Activated CD8-positive, alpha-beta T cell treated with anti-CD3 and anti-CD28 coated beads for 36 hours (primary cell): ENCODE measurements around the gene PCCA. TPM values are rescaled to one million over a fixed set of nuclear protein-coding genes. Genes with fewer than 3 reads are reported as not detected.
A peak's percentile ranks its signal among the peaks of the same experiment; 100 is the strongest.
"Not testable (repeated sequence)": the region's sequence is repeated elsewhere in the genome, so short reads cannot be mapped to it uniquely, and the experiment has no call there.

ENCODE experiments used
- ATAC-seq: fragments of 200-7000 bp; cut with Tn5 transposase; one replicate; pipeline ENCODE4 v1.10.0; 2021; ENCODE audit warnings: mild to moderate bottlenecking, moderate library complexity
- CTCF ChIA-PET: fragments of 350-600 bp; sonication (Branson Sonifier 250); formaldehyde crosslinking; loops from one replicate; lab custom pipeline; 2021; ENCODE audit warnings: antibody characterized with exemption; lab: Charles Lee
- POLR2A ChIA-PET: fragments of 350-600 bp; sonication (Branson Sonifier 250); formaldehyde crosslinking; loops from one replicate; lab custom pipeline; 2021; ENCODE audit warnings: antibody characterized with exemption; lab: Charles Lee
- DNase-seq: peaks from one replicate; pipeline ENCODE4 v3.0.0-alpha.2; 2020
- H3K27ac Mint-ChIP-seq: one replicate; pipeline ENCODE4 v1.8.0; 2021; ENCODE audit warnings: mild to moderate bottlenecking, mixed read lengths
- H3K27me3 Mint-ChIP-seq: one replicate; pipeline ENCODE4 v1.8.0; 2021; ENCODE audit warnings: mixed read lengths
- H3K36me3 Mint-ChIP-seq: one replicate; pipeline ENCODE4 v1.8.0; 2021; ENCODE audit warnings: low read depth, mixed read lengths
- H3K4me1 Mint-ChIP-seq: one replicate; pipeline ENCODE4 v1.8.0; 2021; ENCODE audit warnings: low read depth, mixed read lengths
- H3K4me3 Mint-ChIP-seq: one replicate; pipeline ENCODE4 v1.8.0; 2021; ENCODE audit warnings: mild to moderate bottlenecking, moderate library complexity, mixed read lengths
- H3K9me3 Mint-ChIP-seq: one replicate; pipeline ENCODE4 v1.8.0; 2021; ENCODE audit warnings: mixed read lengths
- CTCF ChIP-seq: fragments of 200-600 bp; IDR thresholded peaks from one replicate; pipeline ENCODE4 v1.8.0; 2022; ENCODE audit warnings: antibody characterized with exemption, mild to moderate bottlenecking
- intact Hi-C: fragments of 100-400 bp; cut with micrococcal nuclease; formaldehyde crosslinking; loops from one replicate; pipeline ENCODE4 v1.10.0; 2022
- total RNA-seq, 2 experiments: library from RNA; stranded (reverse); gene quantifications; one replicate each; pipeline ENCODE4 v1.2.3, GENCODE V29; 2021

PCCA gene
- total RNA-seq, 2 experiments from 2014 or later: 8.4 to 9.2 TPM

- CTCF ChIA-PET: interaction anchor here (1.7 to 3.5 kb wide), 2 partner anchors 137 to 432 kb away, joined by 5 to 15 read pairs; no protein-coding TSS in a partner anchor
Observed at GRCh38 chr13:100088273-100088643, 635 bp upstream of the PCCA start.

GRCh38 chr13:100089465-100090032 is 656 bp downstream of the PCCA start:
- Mint-ChIP-seq H3K9me3 (no peaks in the 10 kb centered on the region), H3K4me3 (peak overlapping the region; percentile 86), H3K4me1 (peaks cover 17% of the 10 kb centered on the region), H3K36me3 (peaks cover 2% of the 10 kb centered on the region), H3K27ac (peak overlapping the region; percentile 86), H3K27me3 (no peaks in the 10 kb centered on the region)
- ChIA-PET CTCF (interaction anchor here (0.6 to 3.5 kb wide), 5 partner anchors 9 to 433 kb away, joined by 3 to 15 read pairs (median 5); no protein-coding TSS in a partner anchor), POLR2A (interaction anchor here (0.6 kb wide), 1 partner anchor 135 kb away, joined by 3 read pairs; no protein-coding TSS in a partner anchor)
- TF ChIP-seq CTCF: no peak
- ATAC-seq (peak; percentile 63), DNase-seq (peak; percentile 7)
- intact Hi-C loops: no loop called here

More at GRCh38 chr13:100088273-100088643, 635 bp upstream of the PCCA start:
- Mint-ChIP-seq H3K27me3 (no peaks in the 10 kb centered on the region), H3K4me1 (peaks cover 21% of the 10 kb centered on the region), H3K4me3 (peak overlapping the region; percentile 86), H3K27ac (no peak overlapping the region), H3K36me3 (peaks cover 2% of the 10 kb centered on the region), H3K9me3 (no peaks in the 10 kb centered on the region)
- no peak for TF ChIP-seq CTCF
- no peak for ATAC-seq
- intact Hi-C loops: no loop called here
- DNase-seq: no peak
- POLR2A ChIA-PET: no interaction called here

DNA sequence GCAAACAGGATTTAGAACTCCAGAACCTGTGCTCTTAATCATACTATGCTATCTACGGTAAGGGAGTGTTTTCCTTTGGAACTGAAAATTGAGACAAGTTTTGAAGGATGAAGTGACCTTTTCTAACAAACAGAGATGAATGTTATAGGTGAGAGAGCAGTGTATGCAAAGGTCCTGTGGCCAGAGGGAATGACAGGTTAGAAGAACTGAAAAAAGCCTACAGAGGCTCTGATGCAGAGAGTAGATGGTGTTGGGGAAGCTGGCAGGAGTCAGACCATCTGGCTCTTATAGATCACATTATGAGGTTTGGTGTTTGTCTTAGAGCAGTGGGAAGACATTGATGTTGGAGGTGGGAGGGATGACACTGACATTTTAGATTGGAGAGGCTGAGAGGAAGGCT is 2.0 kb downstream of the PCCA start:
- no peak for TF ChIP-seq CTCF
- DNase-seq: no peak

DNA sequence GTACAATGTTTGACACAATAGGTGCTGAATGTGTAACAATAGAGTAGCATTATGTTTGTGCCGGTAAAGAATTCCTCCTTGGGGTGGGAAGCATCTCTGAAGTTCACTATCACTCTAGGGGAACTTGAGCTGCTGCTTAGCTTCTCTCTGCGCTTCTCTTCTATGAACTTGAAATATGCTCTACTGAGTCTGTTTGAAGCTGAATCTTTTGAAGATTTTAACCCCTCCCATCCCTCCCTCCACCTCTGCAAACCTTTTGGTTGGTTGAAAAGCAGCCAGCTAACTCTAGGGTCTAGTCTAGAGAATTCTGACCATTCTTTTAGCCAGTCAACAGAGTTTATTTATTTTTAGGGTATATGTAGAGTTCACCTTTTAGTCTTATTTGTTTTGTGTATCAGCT is 2.5 kb downstream of the PCCA start:
- H3K4me3 Mint-ChIP-seq: no peak overlapping the region
- TF ChIP-seq CTCF: no peak
- ATAC-seq: no peak
- no peaks in the 10 kb centered on the region for H3K27me3 Mint-ChIP-seq
- DNase-seq: no peak
- H3K9me3 Mint-ChIP-seq: no peaks in the 10 kb centered on the region
- peaks cover 26% of the 10 kb centered on the region for H3K4me1 Mint-ChIP-seq
- H3K36me3 Mint-ChIP-seq: peaks cover under 1% of the 10 kb centered on the region
- POLR2A ChIA-PET: interaction anchor here (0.6 kb wide), 1 partner anchor 450 kb away, joined by 3 read pairs; no protein-coding TSS in a partner anchor
- no peak overlapping the region for H3K27ac Mint-ChIP-seq
- intact Hi-C loops: no loop called here
- CTCF ChIA-PET: no interaction called here

More for the DNA sequence above, 2.0 kb downstream of the PCCA start:
- CTCF ChIA-PET: interaction anchor here (1.1 to 3.5 kb wide), 3 partner anchors 8 to 435 kb away, joined by 4 to 15 read pairs (median 5); no protein-coding TSS in a partner anchor
- no peak overlapping the region for H3K4me3 Mint-ChIP-seq
- H3K36me3 Mint-ChIP-seq: peaks cover 2% of the 10 kb centered on the region
- H3K9me3 Mint-ChIP-seq: no peaks in the 10 kb centered on the region
- H3K4me1 Mint-ChIP-seq: peaks cover 25% of the 10 kb centered on the region
- no peak overlapping the region for H3K27ac Mint-ChIP-seq
- H3K27me3 Mint-ChIP-seq: no peaks in the 10 kb centered on the region
- no peak for ATAC-seq
- POLR2A ChIA-PET: no interaction called here
- intact Hi-C loops: no loop called here

GRCh38 chr13:100092273-100092672 is 3.4 kb downstream of the PCCA start:
- POLR2A ChIA-PET, H3K27me3 Mint-ChIP-seq, H3K27ac Mint-ChIP-seq, intact Hi-C loops, ATAC-seq, DNase-seq, H3K4me3 Mint-ChIP-seq, H3K36me3 Mint-ChIP-seq, H3K9me3 Mint-ChIP-seq, CTCF ChIA-PET: not testable (repeated sequence)
- H3K4me1 Mint-ChIP-seq: peaks cover 28% of the 10 kb centered on the region
